ENCODE data around the gene DOK4.

- TF ChIP-seq, protein P1, sequence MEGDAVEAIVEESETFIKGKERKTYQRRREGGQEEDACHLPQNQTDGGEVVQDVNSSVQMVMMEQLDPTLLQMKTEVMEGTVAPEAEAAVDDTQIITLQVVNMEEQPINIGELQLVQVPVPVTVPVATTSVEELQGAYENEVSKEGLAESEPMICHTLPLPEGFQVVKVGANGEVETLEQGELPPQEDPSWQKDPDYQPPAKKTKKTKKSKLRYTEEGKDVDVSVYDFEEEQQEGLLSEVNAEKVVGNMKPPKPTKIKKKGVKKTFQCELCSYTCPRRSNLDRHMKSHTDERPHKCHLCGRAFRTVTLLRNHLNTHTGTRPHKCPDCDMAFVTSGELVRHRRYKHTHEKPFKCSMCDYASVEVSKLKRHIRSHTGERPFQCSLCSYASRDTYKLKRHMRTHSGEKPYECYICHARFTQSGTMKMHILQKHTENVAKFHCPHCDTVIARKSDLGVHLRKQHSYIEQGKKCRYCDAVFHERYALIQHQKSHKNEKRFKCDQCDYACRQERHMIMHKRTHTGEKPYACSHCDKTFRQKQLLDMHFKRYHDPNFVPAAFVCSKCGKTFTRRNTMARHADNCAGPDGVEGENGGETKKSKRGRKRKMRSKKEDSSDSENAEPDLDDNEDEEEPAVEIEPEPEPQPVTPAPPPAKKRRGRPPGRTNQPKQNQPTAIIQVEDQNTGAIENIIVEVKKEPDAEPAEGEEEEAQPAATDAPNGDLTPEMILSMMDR (IDR thresholded peaks at IDR 0.05), result no peak
- TF ChIP-seq EZH2 (IDR thresholded peaks at IDR 0.05; ENCODE audit: borderline replicate concordance, insufficient read depth, low read depth, low read length, poor library complexity, severe bottlenecking), result no peak
Measured at GRCh38 chr16:57485916-57486857, at the start of gene DOK4.
